ENCODE data around the gene HHIP.

Gene HHIP

GRCh38 chr4:144658015-144658567, 12.1 kb downstream of the HHIP start:
- no peak for DNase-seq

GRCh38 chr4:144658903-144659302, 12.9 kb downstream of the HHIP start:
- no peak for DNase-seq

- no peak for DNase-seq
These were observed 13.5 kb downstream of the HHIP start for GRCh38 chr4:144659447-144659846.

- no peak for DNase-seq
These were observed 18.0 kb downstream of the HHIP start for GRCh38 chr4:144663834-144664475.

- no peak for DNase-seq
These were observed 20.7 kb downstream of the HHIP start for GRCh38 chr4:144666539-144667175.

GRCh38 chr4:144667500-144667899, 21.5 kb downstream of the HHIP start:
- no peak for DNase-seq

GRCh38 chr4:144670776-144671175, 24.8 kb downstream of the HHIP start:
- DNase-seq = no peak

GRCh38 chr4:144674711-144675110, 28.8 kb downstream of the HHIP start:
- DNase-seq = no peak

GRCh38 chr4:144681806-144682205, 35.9 kb downstream of the HHIP start:
- no peak for DNase-seq

GRCh38 chr4:144683516-144683915, 37.6 kb downstream of the HHIP start:
- DNase-seq = no peak

GRCh38 chr4:144685911-144686310, 40.0 kb downstream of the HHIP start:
- DNase-seq = no peak

- no peak for DNase-seq
These were observed 41.0 kb downstream of the HHIP start for GRCh38 chr4:144686921-144687320.

GRCh38 chr4:144687466-144687865, 41.5 kb downstream of the HHIP start:
- no peak for DNase-seq

GRCh38 chr4:144688035-144688569, 42.1 kb downstream of the HHIP start:
- no peak for DNase-seq

- DNase-seq = no peak
These were observed 43.2 kb downstream of the HHIP start for GRCh38 chr4:144689125-144689524.

- DNase-seq = no peak
These were observed 49.8 kb downstream of the HHIP start for GRCh38 chr4:144695721-144696120.

- DNase-seq = no peak
These were observed 50.4 kb downstream of the HHIP start for GRCh38 chr4:144696376-144696775.

- DNase-seq = no peak
These were observed 53.6 kb downstream of the HHIP start for GRCh38 chr4:144699565-144699964.

GRCh38 chr4:144701683-144702233, 55.8 kb downstream of the HHIP start:
- DNase-seq = no peak

GRCh38 chr4:144703494-144703893, 57.5 kb downstream of the HHIP start:
- no peak for DNase-seq

GRCh38 chr4:144705601-144706590, 59.9 kb downstream of the HHIP start:
- no peak for DNase-seq

GRCh38 chr4:144709159-144709558, 63.2 kb downstream of the HHIP start:
- no peak for DNase-seq
